ENCODE measurements around the gene PABPC1L.
A peak's percentile ranks its signal among the peaks of the same experiment; 100 is the strongest.

The PABPC1L gene

DNA sequence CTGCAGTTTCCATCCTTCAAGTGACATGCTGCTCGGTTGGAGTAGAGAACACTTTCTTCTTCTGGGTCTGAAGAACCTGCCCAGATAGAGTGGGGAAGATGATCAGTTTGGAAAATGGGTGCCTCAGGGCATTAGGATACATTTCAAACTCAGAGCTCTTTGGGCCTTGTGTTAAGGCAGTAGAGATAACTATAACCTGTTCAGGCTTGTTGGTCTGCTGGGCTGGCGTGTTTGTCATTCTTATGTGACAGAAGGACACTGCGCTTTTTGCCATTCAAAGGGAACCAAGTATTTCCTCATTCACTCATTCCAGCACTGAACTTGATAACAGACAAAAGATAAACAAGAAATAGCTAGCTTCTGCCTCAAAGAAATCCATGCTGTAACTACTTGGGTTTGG, 46.5 kb downstream of the PABPC1L start:
- Mint-ChIP-seq H3K36me3 (ENCODE audit: low read depth) (peaks cover 55% of the 10 kb centered on the region), H3K4me3 (no peak overlapping the region), H3K4me1 (peaks cover 25% of the 10 kb centered on the region), H3K27ac (no peak overlapping the region), H3K27me3 (ENCODE audit: low read depth) (no peaks in the 10 kb centered on the region), H3K9me3 (no peaks in the 10 kb centered on the region)
- TF ChIP-seq, protein P1, sequence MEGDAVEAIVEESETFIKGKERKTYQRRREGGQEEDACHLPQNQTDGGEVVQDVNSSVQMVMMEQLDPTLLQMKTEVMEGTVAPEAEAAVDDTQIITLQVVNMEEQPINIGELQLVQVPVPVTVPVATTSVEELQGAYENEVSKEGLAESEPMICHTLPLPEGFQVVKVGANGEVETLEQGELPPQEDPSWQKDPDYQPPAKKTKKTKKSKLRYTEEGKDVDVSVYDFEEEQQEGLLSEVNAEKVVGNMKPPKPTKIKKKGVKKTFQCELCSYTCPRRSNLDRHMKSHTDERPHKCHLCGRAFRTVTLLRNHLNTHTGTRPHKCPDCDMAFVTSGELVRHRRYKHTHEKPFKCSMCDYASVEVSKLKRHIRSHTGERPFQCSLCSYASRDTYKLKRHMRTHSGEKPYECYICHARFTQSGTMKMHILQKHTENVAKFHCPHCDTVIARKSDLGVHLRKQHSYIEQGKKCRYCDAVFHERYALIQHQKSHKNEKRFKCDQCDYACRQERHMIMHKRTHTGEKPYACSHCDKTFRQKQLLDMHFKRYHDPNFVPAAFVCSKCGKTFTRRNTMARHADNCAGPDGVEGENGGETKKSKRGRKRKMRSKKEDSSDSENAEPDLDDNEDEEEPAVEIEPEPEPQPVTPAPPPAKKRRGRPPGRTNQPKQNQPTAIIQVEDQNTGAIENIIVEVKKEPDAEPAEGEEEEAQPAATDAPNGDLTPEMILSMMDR (IDR thresholded peaks at IDR 0.05; ENCODE audit: unreplicated experiment in 3 of 3), result no peak

- no peaks in the 10 kb centered on the region for H3K9me3 Mint-ChIP-seq
- TF ChIP-seq, protein P1 (IDR thresholded peaks at IDR 0.05; ENCODE audit: unreplicated experiment in 3 of 3), result no peak
- H3K4me1 Mint-ChIP-seq, result peaks cover 25% of the 10 kb centered on the region
- H3K27me3 Mint-ChIP-seq (ENCODE audit: low read depth), result no peaks in the 10 kb centered on the region
- peaks cover 37% of the 10 kb centered on the region for H3K36me3 Mint-ChIP-seq (ENCODE audit: low read depth)
- H3K27ac Mint-ChIP-seq, result no peak overlapping the region
- H3K4me3 Mint-ChIP-seq, result peak overlapping the region; percentile 91 to 97 (median 92)
These were observed 48.4 kb downstream of the PABPC1L start for GRCh38 chr20:44958276-44958675.

DNA sequence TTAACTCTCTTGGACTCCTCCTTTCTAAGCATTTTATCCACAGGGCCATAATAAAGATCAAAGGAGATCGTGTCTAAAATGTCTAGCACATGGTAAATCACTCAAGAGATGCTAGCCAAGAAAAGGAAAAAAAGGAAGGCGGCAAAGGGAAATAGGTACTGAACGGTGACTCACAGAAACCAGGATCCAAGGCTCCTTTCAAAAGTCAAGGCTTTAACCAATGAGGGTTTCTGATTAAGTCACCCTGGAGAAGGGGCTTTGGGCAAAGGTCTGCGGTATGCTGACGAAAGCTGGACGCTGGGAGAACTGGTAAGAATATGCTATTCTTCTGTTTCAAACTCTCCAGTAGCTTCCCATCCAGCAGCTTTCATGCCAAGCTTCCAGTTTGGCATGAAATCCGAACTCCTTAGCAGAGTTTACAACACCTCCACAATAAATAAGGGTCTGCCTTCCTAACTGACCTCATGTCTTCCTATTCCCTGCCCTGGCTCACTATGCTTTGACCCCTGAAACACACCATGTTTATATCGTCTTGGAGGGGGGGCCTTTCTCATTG, 49.3 kb downstream of the PABPC1L start:
- H3K27me3 Mint-ChIP-seq (ENCODE audit: low read depth), result no peaks in the 10 kb centered on the region
- peak overlapping the region; percentile 91 to 97 (median 92) for H3K4me3 Mint-ChIP-seq
- H3K27ac Mint-ChIP-seq, result peak overlapping the region; percentile 12 to 86 (median 77)
- H3K4me1 Mint-ChIP-seq, result peaks cover 25% of the 10 kb centered on the region
- TF ChIP-seq, protein P1 (IDR thresholded peaks at IDR 0.05; ENCODE audit: unreplicated experiment in 3 of 3), result no peak
- H3K9me3 Mint-ChIP-seq, result no peaks in the 10 kb centered on the region
- peaks cover 28% of the 10 kb centered on the region for H3K36me3 Mint-ChIP-seq (ENCODE audit: low read depth)

- TF ChIP-seq, protein P1 (IDR thresholded peaks at IDR 0.05; ENCODE audit: unreplicated experiment in 3 of 3), result no peak
- H3K4me3 Mint-ChIP-seq, result peak overlapping the region; percentile 91 to 97 (median 92)
- H3K27ac Mint-ChIP-seq, result peak overlapping the region; percentile 12 to 86 (median 77)
- peaks cover 25% of the 10 kb centered on the region for H3K4me1 Mint-ChIP-seq
- peaks cover 25% of the 10 kb centered on the region for H3K36me3 Mint-ChIP-seq (ENCODE audit: low read depth)
- no peaks in the 10 kb centered on the region for H3K27me3 Mint-ChIP-seq (ENCODE audit: low read depth)
- H3K9me3 Mint-ChIP-seq, result no peaks in the 10 kb centered on the region
These were observed 49.8 kb downstream of the PABPC1L start for GRCh38 chr20:44959638-44960102.

- Mint-ChIP-seq H3K4me3 (peak within 1 kb of the TSS; percentile 91 to 97 (median 92)), H3K36me3 (ENCODE audit: low read depth) (peaks cover 19% of the 10 kb centered on the region), H3K4me1 (peaks cover 25% of the 10 kb centered on the region), H3K9me3 (no peaks in the 10 kb centered on the region), H3K27me3 (ENCODE audit: low read depth) (no peaks in the 10 kb centered on the region), H3K27ac (peak within 1 kb of the TSS; percentile 45 to 91 (median 86))
- TF ChIP-seq, protein P1 (IDR thresholded peaks at IDR 0.05; ENCODE audit: unreplicated experiment in 3 of 3), result no peak
These were observed 50.4 kb downstream of the PABPC1L start, which contains the start of gene TOMM34 for GRCh38 chr20:44960103-44960852. Gene TOMM34 (minus strand): TSS chr20:44960397. CDS start chr20:44960333, 64 bp downstream.
